Esophagus (tissue), 2 donors: ENCODE data around the gene FOXRED2. TPM values are rescaled to one million over a fixed set of nuclear protein-coding genes. Genes with fewer than 3 reads are reported as not detected.
A peak's percentile ranks its signal among the peaks of the same experiment; 100 is the strongest.
"Not testable (repeated sequence)": the region's sequence is repeated elsewhere in the genome, so short reads cannot be mapped to it uniquely, and the experiment has no call there.

Experiments used
- H3K27ac ChIP-seq, 2 donors: one replicate each; pipeline ENCODE4 v1.5.1; 2013; ENCODE audit warnings: low read depth in 2 of 2, mild to moderate bottlenecking in 2 of 2, inconsistent platforms in 1 of 2, low read length in 1 of 2, moderate library complexity in 1 of 2
- H3K27me3 ChIP-seq, 2 donors: one replicate each; pipeline ENCODE4 v1.6.1; 2013; ENCODE audit warnings: low read length in 2 of 2, control low read depth in 1 of 2, mild to moderate bottlenecking in 1 of 2; ENCODE audit not compliant: insufficient read depth in 2 of 2, control insufficient read depth in 1 of 2
- H3K36me3 ChIP-seq, 2 donors: one replicate each; pipeline ENCODE4 v1.6.1; 2013; ENCODE audit warnings: low read length in 1 of 2; ENCODE audit not compliant: control insufficient read depth in 2 of 2, insufficient read depth in 2 of 2
- H3K4me1 ChIP-seq, 2 donors: one replicate each; pipeline ENCODE4 v1.6.1; 2013; ENCODE audit warnings: low read length in 1 of 2; ENCODE audit not compliant: control insufficient read depth in 2 of 2, insufficient read depth in 2 of 2
- H3K4me3 ChIP-seq, 2 donors: one replicate each; pipeline ENCODE4 v1.5.1; 2013; ENCODE audit warnings: low read length in 2 of 2, mild to moderate bottlenecking in 2 of 2, low read depth in 1 of 2, moderate library complexity in 1 of 2
- H3K9me3 ChIP-seq, 2 donors: one replicate each; pipeline ENCODE4 v1.6.1; 2013; ENCODE audit warnings: mild to moderate bottlenecking in 2 of 2, low read depth in 1 of 2, low read length in 1 of 2, moderate library complexity in 1 of 2; ENCODE audit not compliant: control insufficient read depth in 2 of 2, insufficient read depth in 1 of 2
- WGBS, 2 donors: extraction: QIAGEN DNeasy Blood & Tissue Kit; methylation state at CpG; one replicate each; pipeline ENCODE4 v1.1.7; 2013; 5-methylcytosine and 5-hydroxymethylcytosine counted together
- polyA plus RNA-seq, 2 donors: library from polyadenylated mRNA; stranded (reverse); fragments of 200-250 nt; gene quantifications; one replicate each; pipeline ENCODE4 v1.2.3, GENCODE V29; 2013
- donor health status: healthy with polysubstance abuse.
- donor health status: Bipolar disorder and iron deficiency.

Gene FOXRED2
- polyA plus RNA-seq, 2 donors, result 3.2 to 3.7 TPM

- Histone ChIP-seq H3K4me1 (peaks cover 0 to 10% of the 10 kb centered on the region in 2 donors), H3K36me3 (no peaks in the 10 kb centered on the region), H3K27ac (peak overlapping the region; percentile 90 to 95), H3K9me3 (no peaks in the 10 kb centered on the region), H3K27me3 (no peaks in the 10 kb centered on the region), H3K4me3 (peak overlapping the region; percentile 52 to 63)
- 1 to 2% methylated on average over 53 to 61 of the region's 61 CpGs for WGBS, 2 donors
Measured at GRCh38 chr22:36454916-36455570, 51.8 kb downstream of the FOXRED2 start.

GRCh38 chr22:36453855-36454378, 52.9 kb downstream of the FOXRED2 start:
- Histone ChIP-seq H3K4me3 (no peak overlapping the region), H3K27ac (peak overlapping the region; percentile 27 to 70), H3K4me1 (peaks cover 0 to 12% of the 10 kb centered on the region in 2 donors), H3K36me3 (no peaks in the 10 kb centered on the region), H3K9me3 (no peaks in the 10 kb centered on the region), H3K27me3 (no peaks in the 10 kb centered on the region)
- 92 to 93% methylated on average over 16 of the region's 16 CpGs for WGBS, 2 donors

GRCh38 chr22:36452978-36453607, 53.7 kb downstream of the FOXRED2 start:
- H3K4me3 ChIP-seq, H3K36me3 ChIP-seq, H3K9me3 ChIP-seq, H3K27me3 ChIP-seq: not testable (repeated sequence)
- Histone ChIP-seq H3K27ac (peak overlapping the region in 1 of 2 donors; percentile 33), H3K4me1 (peaks cover 0 to 16% of the 10 kb centered on the region in 2 donors)
- WGBS, 2 donors, result 81 to 83% methylated on average over 5 of the region's 5 CpGs

- Histone ChIP-seq H3K4me3 (no peak overlapping the region), H3K27me3 (no peaks in the 10 kb centered on the region), H3K4me1 (peaks cover 0 to 16% of the 10 kb centered on the region in 2 donors), H3K36me3 (no peaks in the 10 kb centered on the region), H3K9me3 (no peaks in the 10 kb centered on the region), H3K27ac (peak overlapping the region; percentile 67 to 71)
- WGBS, 2 donors, result 64 to 78% methylated on average over 9 of the region's 9 CpGs
Measured at GRCh38 chr22:36452250-36452977, 54.4 kb downstream of the FOXRED2 start.

GRCh38 chr22:36450923-36451322, 55.9 kb downstream of the FOXRED2 start:
- H3K36me3 ChIP-seq, H3K4me3 ChIP-seq, H3K27me3 ChIP-seq, H3K9me3 ChIP-seq: not testable (repeated sequence)
- 87 to 88% methylated on average over 7 of the region's 7 CpGs for WGBS, 2 donors
- H3K4me1 ChIP-seq, result peaks cover 0 to 16% of the 10 kb centered on the region in 2 donors
- H3K27ac ChIP-seq, result peak overlapping the region; percentile 71 to 89

GRCh38 chr22:36449596-36450175, 57.2 kb downstream of the FOXRED2 start:
- peaks cover 0 to 12% of the 10 kb centered on the region in 2 donors for H3K4me1 ChIP-seq

GRCh38 chr22:36447632-36448031, 59.2 kb downstream of the FOXRED2 start:
- 93 to 97% methylated on average over 2 of the region's 2 CpGs for WGBS, 2 donors
- Histone ChIP-seq H3K9me3 (no peaks in the 10 kb centered on the region), H3K4me1 (peaks cover 0 to 14% of the 10 kb centered on the region in 2 donors), H3K36me3 (no peaks in the 10 kb centered on the region), H3K4me3 (no peak overlapping the region), H3K27me3 (no peaks in the 10 kb centered on the region), H3K27ac (peak overlapping the region in 1 of 2 donors; percentile 1)

More at GRCh38 chr22:36449596-36450175, 57.2 kb downstream of the FOXRED2 start:
- 64 to 66% methylated on average over 11 of the region's 11 CpGs for WGBS, 2 donors
- H3K9me3 ChIP-seq, result no peaks in the 10 kb centered on the region
- H3K4me3 ChIP-seq, result no peak overlapping the region
- peak overlapping the region; percentile 45 to 61 for H3K27ac ChIP-seq
- no peaks in the 10 kb centered on the region for H3K27me3 ChIP-seq
- no peaks in the 10 kb centered on the region for H3K36me3 ChIP-seq

GRCh38 chr22:36445158-36445668, 61.6 kb downstream of the FOXRED2 start:
- H3K27me3 ChIP-seq, result no peaks in the 10 kb centered on the region
- peaks cover 0 to 17% of the 10 kb centered on the region in 2 donors for H3K4me1 ChIP-seq
- H3K27ac ChIP-seq, result peak overlapping the region; percentile 48 to 52
- no peaks in the 10 kb centered on the region for H3K9me3 ChIP-seq
- no peak overlapping the region for H3K4me3 ChIP-seq
- no peaks in the 10 kb centered on the region for H3K36me3 ChIP-seq
- 57 to 63% methylated on average over 8 of the region's 8 CpGs for WGBS, 2 donors

GRCh38 chr22:36443198-36443770, 63.6 kb downstream of the FOXRED2 start:
- Histone ChIP-seq H3K4me3 (no peak overlapping the region), H3K36me3 (no peaks in the 10 kb centered on the region), H3K27ac (peak overlapping the region; percentile 46 to 71), H3K27me3 (no peaks in the 10 kb centered on the region), H3K4me1 (peaks cover 0 to 12% of the 10 kb centered on the region in 2 donors), H3K9me3 (no peaks in the 10 kb centered on the region)
- WGBS, 2 donors, result 57 to 58% methylated on average over 8 of the region's 8 CpGs
